Measurements from ENCODE around the gene MYMX.
"Not testable (repeated sequence)": the region's sequence is repeated elsewhere in the genome, so short reads cannot be mapped to it uniquely, and the experiment has no call there.

The MYMX gene

GRCh38 chr6:44188819-44189218 is 27.9 kb upstream of the MYMX start:
- no peak for DNase-seq

- no peak for DNase-seq
Observed at GRCh38 chr6:44189257-44189656, 27.5 kb upstream of the MYMX start.

- no peak for DNase-seq
Observed at GRCh38 chr6:44190715-44191114, 26.0 kb upstream of the MYMX start.

- DNase-seq: no peak
Observed at GRCh38 chr6:44192428-44193041, 24.2 kb upstream of the MYMX start.

- DNase-seq: no peak
Observed at GRCh38 chr6:44193307-44193910, 23.3 kb upstream of the MYMX start.

- no peak for DNase-seq
Observed at GRCh38 chr6:44194326-44194725, 22.4 kb upstream of the MYMX start.

- not testable (repeated sequence) for DNase-seq
Observed at GRCh38 chr6:44196351-44196750, 20.4 kb upstream of the MYMX start.

- no peak for DNase-seq
Observed at GRCh38 chr6:44198684-44199083, 18.0 kb upstream of the MYMX start.

GRCh38 chr6:44199883-44200282 is 16.8 kb upstream of the MYMX start:
- DNase-seq: no peak

- DNase-seq: no peak
Observed at GRCh38 chr6:44201200-44201599, 15.5 kb upstream of the MYMX start.

- DNase-seq: no peak
Observed at GRCh38 chr6:44201638-44202303, 15.0 kb upstream of the MYMX start.

GRCh38 chr6:44202332-44202971 is 14.3 kb upstream of the MYMX start:
- DNase-seq: no peak

- no peak for DNase-seq
Observed at GRCh38 chr6:44202972-44203750, 13.6 kb upstream of the MYMX start.

- no peak for DNase-seq
Observed at GRCh38 chr6:44203955-44204354, 12.8 kb upstream of the MYMX start.

- no peak for DNase-seq
Observed at GRCh38 chr6:44207966-44208365, 8.8 kb upstream of the MYMX start.

GRCh38 chr6:44211284-44211683 is 5.4 kb upstream of the MYMX start:
- DNase-seq: no peak

- DNase-seq: no peak
Observed at GRCh38 chr6:44214307-44214706, 2.4 kb upstream of the MYMX start.

- no peak for DNase-seq
Observed at GRCh38 chr6:44217332-44218143, 812 bp downstream of the MYMX start.

- DNase-seq: peak; percentile 63
Observed at GRCh38 chr6:44219053-44219814, 2.5 kb downstream of the MYMX start.

GRCh38 chr6:44219815-44220784 is 3.4 kb downstream of the MYMX start:
- no peak for DNase-seq

All from NCI-H748 treated with DMSO at 0.1 percent for 48 hours (cell line).